HepG2 (cell line): ENCODE measurements around the gene CD83. TPM values are rescaled to one million over a fixed set of nuclear protein-coding genes. Genes with fewer than 3 reads are reported as not detected.

Source experiments
- ATF7 ChIP-seq, 2 experiments: fragments of 450-650 bp in 1 of 2; sonication (generic) in 1 of 2; formaldehyde crosslinking in 1 of 2; IDR thresholded peaks; 2 replicates each; pipeline versions ENCODE4 v1.4.0 to v1.6.1; 2016 to 2020; ENCODE audit warnings: antibody characterized with exemption in 1 of 2, mild to moderate bottlenecking in 1 of 2, missing genetic modification reagents in 1 of 2
- BCL6 ChIP-seq: IDR thresholded peaks from 2 replicates; pipeline ENCODE4 v1.6.1; 2016; ENCODE audit warnings: missing genetic modification reagents, missing compliant biosample characterization
- CHCHD3 ChIP-seq: sonication (generic); formaldehyde crosslinking; IDR thresholded peaks from 2 replicates; pipeline ENCODE4 v1.8.0; 2022; ENCODE audit warnings: mild to moderate bottlenecking, missing genetic modification reagents, moderate library complexity
- ELF3 ChIP-seq: IDR thresholded peaks from 2 replicates; pipeline ENCODE4 v1.6.1; 2016; ENCODE audit warnings: missing genetic modification reagents, missing compliant biosample characterization
- GTF3A ChIP-seq: sonication (generic); formaldehyde crosslinking; conservative IDR thresholded peaks from 2 replicates; pipeline ENCODE4 v1.4.0; 2020; ENCODE audit warnings: mild to moderate bottlenecking, missing genetic modification reagents
- HES4 ChIP-seq: sonication (generic); formaldehyde crosslinking; IDR thresholded peaks from 2 replicates; pipeline ENCODE4 v1.9.0; 2021; ENCODE audit warnings: mild to moderate bottlenecking, missing genetic modification reagents, borderline replicate concordance
- MAF1 ChIP-seq: sonication (generic); formaldehyde crosslinking; IDR thresholded peaks from 2 replicates; pipeline ENCODE4 v1.5.0; 2020; ENCODE audit warnings: missing genetic modification reagents, borderline replicate concordance
- MBNL3 ChIP-seq: fragments of 250-450 bp; sonication (Bioruptor Pico); conservative IDR thresholded peaks from 2 replicates; pipeline ENCODE4 v1.8.0; 2022; ENCODE audit warnings: mild to moderate bottlenecking, inconsistent platforms
- NKX3-1 ChIP-seq: sonication (generic); formaldehyde crosslinking; IDR thresholded peaks from 2 replicates; pipeline ENCODE4 v1.5.0; 2020; ENCODE audit warnings: missing genetic modification reagents
- NRL ChIP-seq: sonication (generic); formaldehyde crosslinking; IDR thresholded peaks from 2 replicates; pipeline ENCODE4 v1.5.0; 2020; ENCODE audit warnings: missing genetic modification reagents, mild to moderate bottlenecking, moderate library complexity, borderline replicate concordance
- PAF1 ChIP-seq: IDR thresholded peaks from 2 replicates; pipeline ENCODE4 v1.6.1; 2016; ENCODE audit warnings: missing genetic modification reagents, missing compliant biosample characterization
- PLSCR1 ChIP-seq: sonication (generic); formaldehyde crosslinking; IDR thresholded peaks from 2 replicates; pipeline ENCODE4 v1.5.0; 2020; ENCODE audit warnings: missing genetic modification reagents, mild to moderate bottlenecking, borderline replicate concordance
- REST ChIP-seq, 2 experiments: IDR thresholded peaks; 2 replicates each; pipeline ENCODE4 v1.6.1; 2011 to 2012; ENCODE audit warnings: low read length in 2 of 2, borderline replicate concordance in 1 of 2, low read depth in 1 of 2, mild to moderate bottlenecking in 1 of 2, moderate library complexity in 1 of 2
- RNF2 ChIP-seq: fragments of 450-650 bp; conservative IDR thresholded peaks from 2 replicates; pipeline ENCODE4 v1.6.1; 2016; ENCODE audit warnings: low read depth
- SPEN ChIP-seq: sonication (generic); formaldehyde crosslinking; IDR thresholded peaks from 2 replicates; pipeline ENCODE4 v1.5.1; 2020; ENCODE audit warnings: low read depth, mild to moderate bottlenecking, missing genetic modification reagents
- TERF1 ChIP-seq: sonication (generic); formaldehyde crosslinking; IDR thresholded peaks from 2 replicates; pipeline ENCODE4 v1.8.0; 2022; ENCODE audit warnings: mild to moderate bottlenecking, missing genetic modification reagents, moderate library complexity
- ZBTB38 ChIP-seq: sonication (generic); formaldehyde crosslinking; IDR thresholded peaks from 2 replicates; pipeline ENCODE4 v1.5.1; 2020; ENCODE audit warnings: mild to moderate bottlenecking, missing genetic modification reagents
- ZKSCAN5 ChIP-seq: sonication (generic); formaldehyde crosslinking; IDR thresholded peaks from 2 replicates; pipeline ENCODE4 v1.5.1; 2020; ENCODE audit warnings: mild to moderate bottlenecking, missing genetic modification reagents
- ZNF260 ChIP-seq: sonication (generic); formaldehyde crosslinking; IDR thresholded peaks from 2 replicates; pipeline ENCODE4 v1.4.0; 2020; ENCODE audit warnings: missing genetic modification reagents, low read depth, mild to moderate bottlenecking, borderline replicate concordance
- ZNF800 ChIP-seq: sonication (generic); formaldehyde crosslinking; IDR thresholded peaks from 2 replicates; pipeline ENCODE4 v1.4.0; 2020; ENCODE audit warnings: missing genetic modification reagents
- ZZZ3 ChIP-seq: sonication (generic); formaldehyde crosslinking; IDR thresholded peaks from 2 replicates; pipeline ENCODE4 v1.4.0; 2020; ENCODE audit warnings: missing genetic modification reagents, mild to moderate bottlenecking, borderline replicate concordance
- polyA plus RNA-seq, 8 experiments: library from polyadenylated mRNA; depleted of rRNA in 3 of 8; stranded (reverse) in 7 of 8; unstranded in 1 of 8; fragments of >200 nt; fragmentation: Illumina TruSeq in 4 of 8; extraction: Trizol in 4 of 8; gene quantifications; 2 replicates each; pipeline versions ENCODE4 v1.2.1 to v1.2.3, GENCODE V29; 2011 to 2016; ENCODE audit warnings: low read depth in 4 of 8, missing spikeins in 1 of 8, mixed read lengths in 1 of 8; ENCODE audit not compliant: insufficient read depth in 1 of 8
- total RNA-seq, 5 experiments: library from RNA; depleted of rRNA; stranded (reverse); fragments of >200 nt; fragmentation: Illumina TruSeq; extraction: Trizol; gene quantifications; 2 replicates each; pipeline ENCODE4 v1.2.3, GENCODE V29; 2016; ENCODE audit warnings: low read depth in 1 of 5

The CD83 gene
- total and polyA plus RNA-seq, 2 of the 13 experiments (the other 11 are each of a cell fraction or from before 2014, with no cell fraction given): 0.46 to 2.3 TPM

- TF ChIP-seq PLSCR1 (CRISPR knock-in tag): no peak
- TF ChIP-seq ZBTB38: 0 out of 2 replicates have a peak, but pooled peaks have one; percentile 14
- no peak for TF ChIP-seq ZKSCAN5 (CRISPR knock-in tag)
- no peak for TF ChIP-seq ZZZ3 (CRISPR knock-in tag)
- TF ChIP-seq GTF3A (CRISPR knock-in tag): no peak
- TF ChIP-seq ELF3 (CRISPR knock-in tag): no peak
- TF ChIP-seq PAF1 (CRISPR knock-in tag): no peak
- peak; percentile 47; the same call in 1 of the 2 replicates for TF ChIP-seq BCL6
- TF ChIP-seq MAF1 (CRISPR knock-in tag): no peak
- TF ChIP-seq ZNF260 (CRISPR knock-in tag): no peak
- no peak for TF ChIP-seq ATF7 (IDR thresholded peaks at IDR 0.05)
- TF ChIP-seq ATF7 (CRISPR knock-in tag; IDR thresholded peaks at IDR 0.05): no peak
- 0 out of 2 replicates have a peak, but pooled peaks have one; percentile 36 for TF ChIP-seq HES4 (CRISPR knock-in tag)
- TF ChIP-seq NRL (CRISPR knock-in tag): peak; percentile 86
- no peak for TF ChIP-seq NKX3-1
- TF ChIP-seq CHCHD3: 0 out of 2 replicates have a peak, but pooled peaks have one; percentile 21
- TF ChIP-seq SPEN (CRISPR knock-in tag): peak; percentile 38; the same call in 1 of the 2 replicates
- no peak for TF ChIP-seq TERF1 (CRISPR knock-in tag)
- TF ChIP-seq RNF2: 0 out of 2 replicates have a peak, but pooled peaks have one; percentile 17
- no peak for TF ChIP-seq MBNL3 (CRISPR knock-in tag)
- no peak for TF ChIP-seq REST (IDR thresholded peaks at IDR 0.05; ENCODE audit: borderline replicate concordance in 1 of 2, low read depth in 1 of 2, low read length in 2 of 2)
- peak; percentile 69; the same call in 1 of the 2 replicates for TF ChIP-seq ZNF800
Observed at GRCh38 chr6:14117158-14118090, at the start of gene CD83 (continued).
